GM12878 (cell line): ENCODE results near the gene TBCK. TPM values are rescaled to one million over a fixed set of nuclear protein-coding genes. Genes with fewer than 3 reads are reported as not detected.
A peak's percentile ranks its signal among the peaks of the same experiment; 100 is the strongest.

Source experiments
- ATAC-seq: fragments of 200-7000 bp; cut with Tn5 transposase; 3 replicates; pipeline ENCODE4 v1.9.1; 2020; ENCODE audit warnings: mild to moderate bottlenecking, moderate library complexity
- BruUV-seq: library from RNA; stranded (reverse); fragments of 400-500 nt; replicated peaks from 2 replicates; lab custom pipeline; 2021; lab: Mats Ljungman, UMichigan
- CTCF ChIA-PET: fragments of 300-600 bp; sonication (Branson Sonifier 250); formaldehyde crosslinking; extraction: SDS; loops from one replicate; lab custom pipeline; 2021; ENCODE audit warnings: inconsistent platforms; lab: Yijun Ruan, JAX
- POLR2A ChIA-PET: fragments of 350-600 bp; formaldehyde crosslinking; extraction: SDS; loops from one replicate; lab custom pipeline; 2021; ENCODE audit warnings: inconsistent platforms; lab: Charles Lee
- RAD21 ChIA-PET: fragments of 300-600 bp; sonication (Branson Sonifier 250); formaldehyde crosslinking; loops from one replicate; lab custom pipeline; 2023; ENCODE audit warnings: antibody characterized with exemption; ENCODE audit not compliant: unreplicated experiment; lab: Charles Lee
- SMC1A ChIA-PET: fragments of 300-600 bp; sonication (Branson Sonifier 250); formaldehyde crosslinking; loops from one replicate; lab custom pipeline; 2023; ENCODE audit not compliant: unreplicated experiment, uncharacterized antibody; lab: Charles Lee
- DNase-seq: peaks from one replicate; pipeline ENCODE4 v3.0.0-alpha.2; 2011; ENCODE audit warnings: low read depth, low spot score
- FAIRE-seq: peaks from 3 replicates; lab custom pipeline; 2011; peaks lifted over from hg19 to GRCh38; lab: Jason Lieb, UNC
- H2AFZ ChIP-seq: 2 replicates; pipeline ENCODE4 v1.6.0; 2011; ENCODE audit warnings: low read depth, low read length, control low read depth; ENCODE audit not compliant: control insufficient read depth
- H3K27ac ChIP-seq: 2 replicates; pipeline ENCODE4 v1.5.1; 2011; ENCODE audit warnings: control low read depth; ENCODE audit not compliant: control insufficient read depth, insufficient read depth
- H3K27me3 ChIP-seq, 2 experiments: replicated peaks in 1 of 2; 2 replicates each; pipeline versions ENCODE4 v1.6.0 to v1.6.1; 2011; ENCODE audit warnings: low read length in 1 of 2; ENCODE audit not compliant: control insufficient read depth in 2 of 2, insufficient read depth in 2 of 2
- H3K36me3 ChIP-seq, 2 experiments: 2 replicates each; pipeline ENCODE4 v1.5.1; 2011; ENCODE audit warnings: low read length in 1 of 2; ENCODE audit not compliant: control insufficient read depth in 2 of 2, insufficient read depth in 2 of 2
- H3K4me1 ChIP-seq: 2 replicates; pipeline ENCODE4 v1.6.1; 2011; ENCODE audit warnings: mild to moderate bottlenecking, low read length, moderate library complexity, mixed read lengths; ENCODE audit not compliant: control insufficient read depth, insufficient read depth
- H3K4me2 ChIP-seq: 2 replicates; pipeline ENCODE4 v1.6.0; 2011; ENCODE audit warnings: control low read depth; ENCODE audit not compliant: control insufficient read depth, insufficient read depth
- H3K4me3 ChIP-seq: fragments of 200-600 bp; sonication (generic); 2 replicates; pipeline ENCODE4 v1.5.1; 2016
- H3K79me2 ChIP-seq: 2 replicates; pipeline ENCODE4 v1.6.0; 2011; ENCODE audit warnings: low read length; ENCODE audit not compliant: control insufficient read depth, insufficient read depth
- H3K9ac ChIP-seq: 2 replicates; pipeline ENCODE4 v1.8.0; 2011; ENCODE audit warnings: low read length, control low read depth, mixed read lengths; ENCODE audit not compliant: control insufficient read depth, insufficient read depth
- H3K9me3 ChIP-seq: replicated peaks from 3 replicates; pipeline ENCODE4 v1.5.1; 2011; ENCODE audit warnings: mild to moderate bottlenecking, low read length; ENCODE audit not compliant: control insufficient read depth, insufficient read depth
- H4K20me1 ChIP-seq: 2 replicates; pipeline ENCODE4 v1.6.0; 2011; ENCODE audit not compliant: control insufficient read depth, insufficient read depth
- ASH2L ChIP-seq: fragments of 300-600, 200-600 bp; sonication (generic); IDR thresholded peaks from 2 replicates; pipeline ENCODE4 v1.6.1; 2017; ENCODE audit warnings: low read depth, mild to moderate bottlenecking, borderline replicate concordance
- CBFB ChIP-seq: IDR thresholded peaks from 2 replicates; pipeline ENCODE4 v1.6.1; 2016; ENCODE audit warnings: antibody characterized with exemption, low read depth
- CHD4 ChIP-seq: fragments of 200-600 bp; sonication (generic); IDR thresholded peaks from 2 replicates; pipeline ENCODE4 v1.6.1; 2016; ENCODE audit warnings: mild to moderate bottlenecking
- E4F1 ChIP-seq: fragments of 450-650 bp; IDR thresholded peaks from 2 replicates; pipeline ENCODE4 v1.6.1; 2018; ENCODE audit warnings: borderline replicate concordance, mild to moderate bottlenecking; ENCODE audit not compliant: partially characterized antibody
- POLR2A ChIP-seq: IDR thresholded peaks from 2 replicates; pipeline ENCODE4 v1.6.1; 2011; ENCODE audit warnings: low read depth, mild to moderate bottlenecking, low read length
- POLR2AphosphoS2 ChIP-seq: IDR thresholded peaks from 2 replicates; pipeline ENCODE4 v1.6.1; 2011; ENCODE audit warnings: low read depth, mild to moderate bottlenecking, low read length, improper control_type of control experiment, moderate library complexity
- WRNIP1 ChIP-seq: IDR thresholded peaks from 2 replicates; pipeline ENCODE4 v1.6.1; 2011; ENCODE audit warnings: low read depth, low read length, improper control_type of control experiment, borderline replicate concordance
- WGBS: methylation state at CpG from one replicate; pipeline ENCODE4 v1.1.6; 2016; ENCODE audit warnings: low lambda C conversion rate; ENCODE audit not compliant: insufficient replicate concordance, insufficient coverage; ENCODE audit errors: missing lambda C conversion rate; 5-methylcytosine and 5-hydroxymethylcytosine counted together
- in situ Hi-C: fragments of 300-500 bp; cut with MboI; formaldehyde crosslinking; loops from 9 replicates; pipeline ENCODE4 v1.14.3; 2018; ENCODE audit warnings: mixed read lengths
- intact Hi-C: fragments of 100-400 bp; cut with micrococcal nuclease; formaldehyde crosslinking; loops from one replicate; pipeline ENCODE4 v1.14.2; 2022; ENCODE audit not compliant: unreplicated experiment
- polyA plus RNA-seq, 11 experiments: library from polyadenylated mRNA; depleted of rRNA in 4 of 11; unstranded in 6 of 11; stranded (reverse) in 5 of 11; fragments of >200 nt; fragmentation: Nextera tagmentation in 4 of 11; fragmentation: Illumina TruSeq in 1 of 11; extraction: Ambion mirVana in 4 of 11; extraction: Trizol in 1 of 11; gene quantifications; 1 replicate in 1 of 11; 2 replicates in 10 of 11; pipeline versions ENCODE4 v1.2.1 to v1.2.3, GENCODE V29; 2011 to 2016; ENCODE audit warnings: inconsistent platforms in 2 of 11, missing spikeins in 2 of 11, low read depth in 1 of 11
- total RNA-seq, 4 experiments: library from RNA; depleted of rRNA in 3 of 4; stranded (reverse); fragments of >200 nt in 3 of 4; fragmentation: Illumina TruSeq in 1 of 4; extraction: Trizol in 1 of 4; gene quantifications; 2 replicates each; pipeline versions ENCODE4 v1.2.1 to v1.2.3, GENCODE V29; 2013 to 2021
- TF ChIP-seq, protein P1 (sequence below): fragments of 450-650 bp; IDR thresholded peaks from 2 replicates; pipeline ENCODE4 v1.6.1; 2017; ENCODE audit warnings: low read depth, mild to moderate bottlenecking, moderate library complexity

TBCK gene
- total and polyA plus RNA-seq, 10 of the 15 experiments (the other 5 are each of a cell fraction or from before 2014, with no cell fraction given) = 4.1 to 30.3 (median 20.2) TPM

DNA sequence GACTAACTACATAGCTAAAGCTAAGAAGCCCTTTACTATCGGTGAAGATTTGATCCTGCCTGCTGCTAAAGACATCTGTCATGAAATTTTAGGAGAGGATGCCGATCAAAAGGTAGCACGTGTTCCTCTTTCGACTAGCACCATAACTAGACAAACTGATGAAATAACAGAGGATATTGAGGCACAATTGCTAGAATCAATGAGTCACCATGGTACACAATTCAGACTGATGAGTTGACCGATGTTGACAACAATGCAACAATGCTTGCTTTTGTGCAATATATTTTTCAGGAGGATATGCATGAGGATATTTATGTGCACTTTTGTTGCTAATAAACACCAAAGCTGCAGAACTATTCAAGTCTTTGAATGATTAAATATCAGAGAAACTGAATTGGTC lies 24.3 kb downstream of the TBCK start:
- TF ChIP-seq WRNIP1 = no peak
- TF ChIP-seq E4F1 = no peak
- TF ChIP-seq CHD4 = no peak
- no peak for TF ChIP-seq ASH2L
- TF ChIP-seq CBFB = no peak
- TF ChIP-seq, all 136 proteins: peak for 0
- ChIA-PET POLR2A (no interaction called here), SMC1A (no interaction called here), CTCF (interaction anchor here (1.3 kb wide), 1 partner anchor 25 kb away, joined by 3 read pairs; no protein-coding TSS in a partner anchor), RAD21 (no interaction called here)
- H3K4me1 ChIP-seq = no peaks in the 10 kb centered on the region
- H3K27ac ChIP-seq = no peak overlapping the region
- H2AFZ ChIP-seq = no peak overlapping the region
- no peak overlapping the region for H3K9ac ChIP-seq
- no peak for ATAC-seq
- FAIRE-seq = peak; percentile 41
- DNase-seq = no peak
- H3K9me3 ChIP-seq = no peaks in the 10 kb centered on the region
- H3K79me2 ChIP-seq = no peaks in the 10 kb centered on the region
- BruUV-seq = no TSS peak
- 98% methylated on average over 5 of the region's 5 CpGs for WGBS
- intact Hi-C loops = no loop called here
- no peak overlapping the region for H3K4me3 ChIP-seq
- H3K4me2 ChIP-seq = no peak overlapping the region
- no peaks in the 10 kb centered on the region for H4K20me1 ChIP-seq
- H3K36me3 ChIP-seq = peaks cover 0 to 4% of the 10 kb centered on the region in 2 experiments; a peak in 2 of 4 replicates
- H3K27me3 ChIP-seq = no peaks in the 10 kb centered on the region
- in situ Hi-C loops = no loop called here

GRCh38 chr4:106289737-106290136 lies 26.3 kb downstream of the TBCK start:
- H3K27me3 ChIP-seq = no peaks in the 10 kb centered on the region
- BruUV-seq = no TSS peak
- SMC1A ChIA-PET = no interaction called here

More at GRCh38 chr4:106289737-106290136, 26.3 kb downstream of the TBCK start:
- H3K36me3 ChIP-seq = peaks cover 0 to 11% of the 10 kb centered on the region in 2 experiments; a peak in 2 of 4 replicates
- H3K79me2 ChIP-seq = no peaks in the 10 kb centered on the region
- H3K4me3 ChIP-seq = no peak overlapping the region
- H2AFZ ChIP-seq = no peak overlapping the region
- no peaks in the 10 kb centered on the region for H3K9me3 ChIP-seq
- TF ChIP-seq POLR2AphosphoS2 (no peak), POLR2A (no peak)
- TF ChIP-seq, protein P1, sequence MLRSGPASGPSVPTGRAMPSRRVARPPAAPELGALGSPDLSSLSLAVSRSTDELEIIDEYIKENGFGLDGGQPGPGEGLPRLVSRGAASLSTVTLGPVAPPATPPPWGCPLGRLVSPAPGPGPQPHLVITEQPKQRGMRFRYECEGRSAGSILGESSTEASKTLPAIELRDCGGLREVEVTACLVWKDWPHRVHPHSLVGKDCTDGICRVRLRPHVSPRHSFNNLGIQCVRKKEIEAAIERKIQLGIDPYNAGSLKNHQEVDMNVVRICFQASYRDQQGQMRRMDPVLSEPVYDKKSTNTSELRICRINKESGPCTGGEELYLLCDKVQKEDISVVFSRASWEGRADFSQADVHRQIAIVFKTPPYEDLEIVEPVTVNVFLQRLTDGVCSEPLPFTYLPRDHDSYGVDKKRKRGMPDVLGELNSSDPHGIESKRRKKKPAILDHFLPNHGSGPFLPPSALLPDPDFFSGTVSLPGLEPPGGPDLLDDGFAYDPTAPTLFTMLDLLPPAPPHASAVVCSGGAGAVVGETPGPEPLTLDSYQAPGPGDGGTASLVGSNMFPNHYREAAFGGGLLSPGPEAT = no peak
- no peaks in the 10 kb centered on the region for H3K4me1 ChIP-seq
- CTCF ChIA-PET = no interaction called here
- no peak for FAIRE-seq
- no peak overlapping the region for H3K27ac ChIP-seq
- H4K20me1 ChIP-seq = no peaks in the 10 kb centered on the region
- 100% methylated on average over 1 of the region's 2 CpGs for WGBS
- no peak overlapping the region for H3K9ac ChIP-seq
- POLR2A ChIA-PET = no interaction called here
- H3K4me2 ChIP-seq = no peak overlapping the region
- intact Hi-C loops (no loop called here), in situ Hi-C loops (no loop called here)
- no peak for ATAC-seq
- RAD21 ChIA-PET = no interaction called here
- no peak for DNase-seq
